PC-3 (cell line): ENCODE data around the gene PHLDB1.
"Not testable (repeated sequence)": the region's sequence is repeated elsewhere in the genome, so short reads cannot be mapped to it uniquely, and the experiment has no call there.

Experiments
- EZH2 ChIP-seq: fragments of 300-600 bp; sonication (generic); IDR thresholded peaks from one replicate; pipeline ENCODE4 v1.6.1; 2017; ENCODE audit warnings: antibody characterized with exemption, mild to moderate bottlenecking, low read length; ENCODE audit not compliant: unreplicated experiment
- TF ChIP-seq, protein P1 (sequence below): fragments of 300-600 bp; sonication (generic); conservative IDR thresholded peaks from 2 replicates; pipeline ENCODE4 v1.5.1; 2017; ENCODE audit warnings: antibody characterized with exemption, low read depth, mild to moderate bottlenecking, low read length

DNA sequence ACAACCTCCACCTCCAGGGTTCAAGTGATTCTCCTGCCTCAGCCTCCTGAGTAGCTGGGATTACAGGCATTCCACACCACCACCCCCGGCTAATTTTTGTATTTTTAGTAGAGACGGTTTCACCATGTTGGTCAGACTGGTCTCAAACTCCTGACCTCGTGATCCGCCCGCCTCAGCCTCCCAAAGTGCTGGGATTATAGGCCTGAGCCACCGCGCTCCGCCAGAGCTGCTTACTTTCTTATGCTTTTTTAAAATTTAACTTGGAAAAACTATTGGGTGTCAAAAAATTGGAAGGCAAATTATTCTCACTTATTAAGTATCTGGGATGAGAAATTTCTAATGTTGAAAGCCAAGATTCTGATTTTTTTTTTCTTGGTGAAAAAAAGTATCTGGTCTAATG lies 3.7 kb upstream of the PHLDB1 start:
- TF ChIP-seq, protein P1, sequence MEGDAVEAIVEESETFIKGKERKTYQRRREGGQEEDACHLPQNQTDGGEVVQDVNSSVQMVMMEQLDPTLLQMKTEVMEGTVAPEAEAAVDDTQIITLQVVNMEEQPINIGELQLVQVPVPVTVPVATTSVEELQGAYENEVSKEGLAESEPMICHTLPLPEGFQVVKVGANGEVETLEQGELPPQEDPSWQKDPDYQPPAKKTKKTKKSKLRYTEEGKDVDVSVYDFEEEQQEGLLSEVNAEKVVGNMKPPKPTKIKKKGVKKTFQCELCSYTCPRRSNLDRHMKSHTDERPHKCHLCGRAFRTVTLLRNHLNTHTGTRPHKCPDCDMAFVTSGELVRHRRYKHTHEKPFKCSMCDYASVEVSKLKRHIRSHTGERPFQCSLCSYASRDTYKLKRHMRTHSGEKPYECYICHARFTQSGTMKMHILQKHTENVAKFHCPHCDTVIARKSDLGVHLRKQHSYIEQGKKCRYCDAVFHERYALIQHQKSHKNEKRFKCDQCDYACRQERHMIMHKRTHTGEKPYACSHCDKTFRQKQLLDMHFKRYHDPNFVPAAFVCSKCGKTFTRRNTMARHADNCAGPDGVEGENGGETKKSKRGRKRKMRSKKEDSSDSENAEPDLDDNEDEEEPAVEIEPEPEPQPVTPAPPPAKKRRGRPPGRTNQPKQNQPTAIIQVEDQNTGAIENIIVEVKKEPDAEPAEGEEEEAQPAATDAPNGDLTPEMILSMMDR: not testable (repeated sequence)
- TF ChIP-seq EZH2: not testable (repeated sequence)
